ENCODE results near the gene SMYD3.

GRCh38 chr1:245762396-245762910 lies 744.6 kb downstream of the SMYD3 start:
- TF ChIP-seq, protein P1, sequence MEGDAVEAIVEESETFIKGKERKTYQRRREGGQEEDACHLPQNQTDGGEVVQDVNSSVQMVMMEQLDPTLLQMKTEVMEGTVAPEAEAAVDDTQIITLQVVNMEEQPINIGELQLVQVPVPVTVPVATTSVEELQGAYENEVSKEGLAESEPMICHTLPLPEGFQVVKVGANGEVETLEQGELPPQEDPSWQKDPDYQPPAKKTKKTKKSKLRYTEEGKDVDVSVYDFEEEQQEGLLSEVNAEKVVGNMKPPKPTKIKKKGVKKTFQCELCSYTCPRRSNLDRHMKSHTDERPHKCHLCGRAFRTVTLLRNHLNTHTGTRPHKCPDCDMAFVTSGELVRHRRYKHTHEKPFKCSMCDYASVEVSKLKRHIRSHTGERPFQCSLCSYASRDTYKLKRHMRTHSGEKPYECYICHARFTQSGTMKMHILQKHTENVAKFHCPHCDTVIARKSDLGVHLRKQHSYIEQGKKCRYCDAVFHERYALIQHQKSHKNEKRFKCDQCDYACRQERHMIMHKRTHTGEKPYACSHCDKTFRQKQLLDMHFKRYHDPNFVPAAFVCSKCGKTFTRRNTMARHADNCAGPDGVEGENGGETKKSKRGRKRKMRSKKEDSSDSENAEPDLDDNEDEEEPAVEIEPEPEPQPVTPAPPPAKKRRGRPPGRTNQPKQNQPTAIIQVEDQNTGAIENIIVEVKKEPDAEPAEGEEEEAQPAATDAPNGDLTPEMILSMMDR (IDR thresholded peaks at IDR 0.05): no peak
- TF ChIP-seq POLR2AphosphoS5 (IDR thresholded peaks at IDR 0.05): no peak
- TF ChIP-seq POLR2A (IDR thresholded peaks at IDR 0.05; ENCODE audit: low read depth): no peak
